CD4-positive, alpha-beta T cell (primary cell): ENCODE results near the gene CD63. TPM values are rescaled to one million over a fixed set of nuclear protein-coding genes. Genes with fewer than 3 reads are reported as not detected.
A peak's percentile ranks its signal among the peaks of the same experiment; 100 is the strongest.

Experiments used
- ATAC-seq: fragments of 200-7000 bp; cut with Tn5 transposase; one replicate; pipeline ENCODE4 v1.10.0; 2022; ENCODE audit warnings: mild to moderate bottlenecking; ENCODE audit not compliant: poor library complexity
- CTCF ChIA-PET: fragments of 350-600 bp; sonication (Branson Sonifier 250); formaldehyde crosslinking; loops from one replicate; lab custom pipeline; 2021; ENCODE audit warnings: antibody characterized with exemption, inconsistent platforms; lab: Charles Lee
- POLR2A ChIA-PET: fragments of 350-600 bp; sonication (Branson Sonifier 250); formaldehyde crosslinking; loops from one replicate; lab custom pipeline; 2021; ENCODE audit warnings: antibody characterized with exemption, inconsistent platforms; lab: Charles Lee
- DNase-seq, 14 experiments: peaks; one replicate each; pipeline ENCODE4 v3.0.0-alpha.2; 2013 to 2020; ENCODE audit warnings: mixed read lengths in 2 of 14
- H3K27ac ChIP-seq, 2 donors: one replicate each; pipeline versions ENCODE4 v1.5.1 to v1.7.0; 2013; ENCODE audit warnings: low read length in 2 of 2, low read depth in 1 of 2, mild to moderate bottlenecking in 1 of 2
- H3K27me3 ChIP-seq, 2 experiments: 1 replicate in 1 of 2; 2 replicates in 1 of 2; pipeline versions ENCODE4 v1.6.1 to v1.7.0; 2013; ENCODE audit warnings: low read length in 2 of 2, control low read depth in 1 of 2, mild to moderate bottlenecking in 1 of 2, moderate library complexity in 1 of 2; ENCODE audit not compliant: insufficient read depth in 2 of 2, control insufficient read depth in 1 of 2
- H3K36me3 ChIP-seq: one replicate; pipeline ENCODE4 v1.6.1; 2013; ENCODE audit warnings: low read length, control low read depth; ENCODE audit not compliant: insufficient read depth
- H3K4me1 ChIP-seq: one replicate; pipeline ENCODE4 v1.6.1; 2013; ENCODE audit warnings: low read length, control low read depth; ENCODE audit not compliant: insufficient read depth
- H3K4me3 ChIP-seq: one replicate; pipeline ENCODE4 v1.5.1; 2013; ENCODE audit warnings: mild to moderate bottlenecking, low read length, moderate library complexity
- H3K9me3 ChIP-seq, 2 experiments: 1 replicate in 1 of 2; 2 replicates in 1 of 2; pipeline versions ENCODE4 v1.6.1 to v1.7.0; 2013; ENCODE audit warnings: low read length in 2 of 2, mild to moderate bottlenecking in 2 of 2, control low read depth in 1 of 2, moderate library complexity in 1 of 2; ENCODE audit not compliant: control insufficient read depth in 1 of 2, insufficient read depth in 1 of 2
- H3K27ac Mint-ChIP-seq: one replicate; pipeline ENCODE4 v1.8.0; 2020; ENCODE audit warnings: mixed read lengths
- H3K27me3 Mint-ChIP-seq: one replicate; pipeline ENCODE4 v1.8.0; 2021; ENCODE audit warnings: mixed read lengths
- H3K36me3 Mint-ChIP-seq: one replicate; pipeline ENCODE4 v1.8.0; 2021; ENCODE audit warnings: low read depth, mixed read lengths
- H3K4me1 Mint-ChIP-seq: one replicate; pipeline ENCODE4 v1.8.0; 2021; ENCODE audit warnings: low read depth, mixed read lengths
- H3K4me3 Mint-ChIP-seq: one replicate; pipeline ENCODE4 v1.8.0; 2020; ENCODE audit warnings: mild to moderate bottlenecking, mixed read lengths
- H3K9me3 Mint-ChIP-seq: one replicate; pipeline ENCODE4 v1.8.0; 2020; ENCODE audit warnings: mixed read lengths
- CTCF ChIP-seq: fragments of 200-600 bp; IDR thresholded peaks from one replicate; pipeline ENCODE4 v1.8.0; 2022; ENCODE audit warnings: antibody characterized with exemption, mild to moderate bottlenecking
- intact Hi-C, 2 experiments: fragments of 100-400 bp; cut with DNase I in 1 of 2; cut with micrococcal nuclease in 1 of 2; formaldehyde crosslinking; loops; one replicate each; pipeline versions ENCODE4 v1.15.1 to v1.9.0; 2023 to 2025; cut with DNase I, micrococcal nuclease
- total RNA-seq, 174 experiments: library from RNA in 2 of 174; stranded (reverse) in 2 of 174; gene quantifications; one replicate each; pipeline ENCODE4 v1.2.3 and lab custom pipeline; 2021 to 2026

The CD63 gene
- total RNA-seq, 2 experiments from 2014 or later, result 34.0 to 36.4 TPM

- Mint-ChIP-seq H3K4me3 (peak within 1 kb of the TSS; percentile 96), H3K27ac (peak within 1 kb of the TSS; percentile 92), H3K27me3 (peaks cover 4% of the 10 kb centered on the region), H3K9me3 (no peaks in the 10 kb centered on the region), H3K36me3 (peaks cover 21% of the 10 kb centered on the region), H3K4me1 (peaks cover 34% of the 10 kb centered on the region)
- POLR2A ChIA-PET, result interaction anchor here (0.7 to 2.7 kb wide), 12 partner anchors 9 to 913 kb away, joined by 3 to 30 read pairs (median 6); partner anchors contain the start of genes CD63, ITGA7, ORMDL2 and RAB5B
- Histone ChIP-seq H3K27me3 (no peaks in the 10 kb centered on the region), H3K4me3 (peak within 1 kb of the TSS; percentile 75), H3K9me3 (no peaks in the 10 kb centered on the region), H3K27ac (peak within 1 kb of the TSS; percentile 93 to 94), H3K4me1 (peaks cover 43% of the 10 kb centered on the region), H3K36me3 (peaks cover 18% of the 10 kb centered on the region)
- ATAC-seq, result peak; percentile 97
- intact Hi-C loops, result no loop called here
- CTCF ChIA-PET, result interaction anchor here (1.0 to 1.6 kb wide), 3 partner anchors 9 to 71 kb away, joined by 3 to 9 read pairs (median 4); no protein-coding TSS in a partner anchor
- DNase-seq, result peak; percentile 86 to 96 (median 90)
- TF ChIP-seq CTCF, result no peak
These were observed 12.8 kb downstream of the CD63 start, which contains the start of gene BLOC1S1 for GRCh38 chr12:55715833-55716581. Gene BLOC1S1 (plus strand): TSS chr12:55716046. CDS start chr12:55716052, 6 bp downstream.

GRCh38 chr12:55715169-55715764, 13.5 kb downstream of the CD63 start:
- Mint-ChIP-seq H3K9me3 (no peaks in the 10 kb centered on the region), H3K36me3 (peaks cover 17% of the 10 kb centered on the region), H3K4me3 (peak overlapping the region; percentile 96), H3K27ac (peak overlapping the region; percentile 92), H3K27me3 (peaks cover 4% of the 10 kb centered on the region), H3K4me1 (peaks cover 34% of the 10 kb centered on the region)
- TF ChIP-seq CTCF, result no peak
- Histone ChIP-seq H3K27me3 (no peaks in the 10 kb centered on the region), H3K27ac (peak overlapping the region; percentile 93 to 94), H3K4me3 (peak overlapping the region; percentile 75), H3K9me3 (no peaks in the 10 kb centered on the region), H3K36me3 (peaks cover 18% of the 10 kb centered on the region), H3K4me1 (peaks cover 37% of the 10 kb centered on the region)
- ATAC-seq, result no peak
- intact Hi-C loops, result no loop called here
- CTCF ChIA-PET, result interaction anchor here (1.0 to 1.6 kb wide), 3 partner anchors 9 to 70 kb away, joined by 3 to 9 read pairs (median 4); no protein-coding TSS in a partner anchor
- no peak for DNase-seq
- POLR2A ChIA-PET, result interaction anchor here (0.7 to 2.7 kb wide), 13 partner anchors 8 to 914 kb away, joined by 3 to 30 read pairs (median 6); partner anchors contain the start of genes CD63, ITGA7, ORMDL2 and RAB5B

- POLR2A ChIA-PET, result no interaction called here
- peaks cover 40% of the 10 kb centered on the region for H3K4me1 Mint-ChIP-seq
- peaks cover 13% of the 10 kb centered on the region for H3K36me3 Mint-ChIP-seq
- CTCF ChIA-PET, result no interaction called here
- DNase-seq, result no peak
- H3K27ac Mint-ChIP-seq, result no peak overlapping the region
- no peaks in the 10 kb centered on the region for H3K9me3 ChIP-seq
- H3K27ac ChIP-seq, result no peak overlapping the region
- peaks cover 16% of the 10 kb centered on the region for H3K27me3 Mint-ChIP-seq
- intact Hi-C loops, result no loop called here
- H3K9me3 Mint-ChIP-seq, result no peaks in the 10 kb centered on the region
- no peak overlapping the region for H3K4me3 ChIP-seq
- peaks cover 29% of the 10 kb centered on the region for H3K4me1 ChIP-seq
- H3K27me3 ChIP-seq, result peaks cover 0 to 6% of the 10 kb centered on the region in 2 experiments
- TF ChIP-seq CTCF, result no peak
- ATAC-seq, result no peak
- peaks cover 4% of the 10 kb centered on the region for H3K36me3 ChIP-seq
- H3K4me3 Mint-ChIP-seq, result peak overlapping the region; percentile 36
These were observed 15.1 kb downstream of the CD63 start for GRCh38 chr12:55713721-55714120.
